HEK293 (cell line): ENCODE measurements around the gene NXPH1.

Experiments used
- CTCF ChIA-PET: fragments of 350-600 bp; formaldehyde crosslinking; extraction: SDS; loops from one replicate; lab custom pipeline; 2021; ENCODE audit warnings: antibody characterized with exemption; lab: Yijun Ruan, JAX
- POLR2A ChIA-PET: fragments of 300-600 bp; formaldehyde crosslinking; extraction: SDS; loops from one replicate; lab custom pipeline; 2020; ENCODE audit warnings: antibody characterized with exemption, inconsistent platforms; lab: Yijun Ruan, JAX
- H3K27ac ChIP-seq: fragments of 200-500 bp; sonication (Bioruptor generic); 2 replicates; pipeline ENCODE4 v1.5.1; 2014; ENCODE audit warnings: low read depth, low read length, control low read depth, inconsistent platforms; ENCODE audit errors: extremely low read depth
- H3K36me3 ChIP-seq, 2 experiments: fragments of 200-500 bp in 1 of 2; sonication (Bioruptor generic) in 1 of 2; 1 replicate in 1 of 2; 2 replicates in 1 of 2; pipeline ENCODE4 v1.5.1; 2014 to 2017; ENCODE audit warnings: inconsistent platforms in 2 of 2, low read length in 2 of 2; ENCODE audit not compliant: control insufficient read depth in 2 of 2, insufficient read depth in 1 of 2
- H3K4me1 ChIP-seq: fragments of 200-500 bp; sonication (Bioruptor generic); 2 replicates; pipeline ENCODE4 v1.5.1; 2014; ENCODE audit warnings: mild to moderate bottlenecking, low read length, inconsistent platforms; ENCODE audit not compliant: control insufficient read depth, insufficient read depth
- H3K4me3 ChIP-seq: 2 replicates; pipeline ENCODE4 v1.5.1; 2011; ENCODE audit warnings: low read depth, mild to moderate bottlenecking, control low read depth, low read length, moderate library complexity
- H3K9me3 ChIP-seq: fragments of 200-500 bp; sonication (Bioruptor generic); 2 replicates; pipeline ENCODE4 v1.5.1; 2014; ENCODE audit warnings: low read depth, low read length, inconsistent platforms; ENCODE audit not compliant: control insufficient read depth, insufficient read depth
- BCL11B ChIP-seq: fragments of 450-650 bp; formaldehyde crosslinking; IDR thresholded peaks from 2 replicates; pipeline ENCODE4 v1.5.1; 2016; ENCODE audit warnings: low read depth, missing biosample characterization, missing genetic modification characterization
- GLI4 ChIP-seq: fragments of 450-650 bp; formaldehyde crosslinking; IDR thresholded peaks from 2 replicates; pipeline ENCODE4 v1.5.1; 2016; ENCODE audit warnings: missing biosample characterization, missing genetic modification characterization
- GLIS2 ChIP-seq: fragments of 450-650 bp; formaldehyde crosslinking; IDR thresholded peaks from 2 replicates; pipeline ENCODE4 v1.5.1; 2016; ENCODE audit warnings: missing biosample characterization, missing genetic modification characterization
- IKZF3 ChIP-seq: fragments of 450-650 bp; IDR thresholded peaks from 2 replicates; pipeline ENCODE4 v1.5.0; 2018; ENCODE audit warnings: missing biosample characterization, mild to moderate bottlenecking, missing genetic modification characterization, moderate library complexity
- KLF16 ChIP-seq: fragments of 450-650 bp; formaldehyde crosslinking; IDR thresholded peaks from 2 replicates; pipeline ENCODE4 v1.5.1; 2017; ENCODE audit warnings: missing biosample characterization, missing genetic modification characterization
- KLF9 ChIP-seq: fragments of 450-650 bp; formaldehyde crosslinking; IDR thresholded peaks from 2 replicates; pipeline ENCODE4 v1.5.1; 2016; ENCODE audit warnings: missing biosample characterization, missing genetic modification characterization, low read depth
- OSR2 ChIP-seq: fragments of 450-650 bp; formaldehyde crosslinking; IDR thresholded peaks from 2 replicates; pipeline ENCODE4 v1.5.1; 2016; ENCODE audit warnings: missing biosample characterization, missing genetic modification characterization
- SP2 ChIP-seq: fragments of 450-650 bp; formaldehyde crosslinking; IDR thresholded peaks from 2 replicates; pipeline ENCODE4 v1.5.1; 2016; ENCODE audit warnings: missing biosample characterization, missing genetic modification characterization
- YY2 ChIP-seq: fragments of 450-650 bp; formaldehyde crosslinking; IDR thresholded peaks from 2 replicates; pipeline ENCODE4 v1.5.1; 2016; ENCODE audit warnings: missing biosample characterization, missing genetic modification characterization
- ZBTB1 ChIP-seq: fragments of 450-650 bp; formaldehyde crosslinking; IDR thresholded peaks from 2 replicates; pipeline ENCODE4 v1.5.1; 2016; ENCODE audit warnings: missing biosample characterization, missing genetic modification characterization
- ZBTB8A ChIP-seq: fragments of 450-650 bp; formaldehyde crosslinking; IDR thresholded peaks from 2 replicates; pipeline ENCODE4 v1.5.1; 2016; ENCODE audit warnings: missing biosample characterization, missing genetic modification characterization
- ZNF121 ChIP-seq: fragments of 450-650 bp; formaldehyde crosslinking; IDR thresholded peaks from 2 replicates; pipeline ENCODE4 v1.5.1; 2016; ENCODE audit warnings: missing biosample characterization, missing genetic modification characterization
- ZNF140 ChIP-seq: fragments of 450-650 bp; formaldehyde crosslinking; IDR thresholded peaks from 2 replicates; pipeline ENCODE4 v1.5.1; 2016; ENCODE audit warnings: missing biosample characterization, missing genetic modification characterization
- ZNF169 ChIP-seq: fragments of 450-650 bp; formaldehyde crosslinking; IDR thresholded peaks from 2 replicates; pipeline ENCODE4 v1.5.1; 2016; ENCODE audit warnings: missing biosample characterization, missing genetic modification characterization
- ZNF184 ChIP-seq: fragments of 450-650 bp; IDR thresholded peaks from 2 replicates; pipeline ENCODE4 v1.5.1; 2018; ENCODE audit warnings: missing biosample characterization, mild to moderate bottlenecking, missing genetic modification characterization
- ZNF2 ChIP-seq: fragments of 450-650 bp; formaldehyde crosslinking; IDR thresholded peaks from 2 replicates; pipeline ENCODE4 v1.5.1; 2016; ENCODE audit warnings: missing biosample characterization, missing genetic modification characterization
- ZNF23 ChIP-seq: fragments of 450-650 bp; formaldehyde crosslinking; IDR thresholded peaks from 2 replicates; pipeline ENCODE4 v1.5.1; 2016; ENCODE audit warnings: missing biosample characterization, missing genetic modification characterization, borderline replicate concordance
- ZNF239 ChIP-seq: fragments of 450-650 bp; formaldehyde crosslinking; IDR thresholded peaks from 2 replicates; pipeline ENCODE4 v1.5.1; 2016; ENCODE audit warnings: missing biosample characterization, missing genetic modification characterization
- ZNF248 ChIP-seq: fragments of 450-650 bp; formaldehyde crosslinking; IDR thresholded peaks from 2 replicates; pipeline ENCODE4 v1.5.1; 2017; ENCODE audit warnings: missing biosample characterization, missing genetic modification characterization
- ZNF266 ChIP-seq: fragments of 450-650 bp; formaldehyde crosslinking; IDR thresholded peaks from 2 replicates; pipeline ENCODE4 v1.5.1; 2016; ENCODE audit warnings: missing biosample characterization, missing genetic modification characterization, low read depth
- ZNF311 ChIP-seq: fragments of 450-650 bp; formaldehyde crosslinking; IDR thresholded peaks from 2 replicates; pipeline ENCODE4 v1.5.1; 2017; ENCODE audit warnings: missing biosample characterization, missing genetic modification characterization, borderline replicate concordance
- ZNF324 ChIP-seq: fragments of 450-650 bp; formaldehyde crosslinking; IDR thresholded peaks from 2 replicates; pipeline ENCODE4 v1.5.1; 2016; ENCODE audit warnings: missing biosample characterization, missing genetic modification characterization
- ZNF350 ChIP-seq: fragments of 450-650 bp; formaldehyde crosslinking; IDR thresholded peaks from 2 replicates; pipeline ENCODE4 v1.5.0; 2017; ENCODE audit warnings: missing biosample characterization, mild to moderate bottlenecking, missing genetic modification characterization
- ZNF354C ChIP-seq: fragments of 450-650 bp; formaldehyde crosslinking; IDR thresholded peaks from 2 replicates; pipeline ENCODE4 v1.5.1; 2016; ENCODE audit warnings: missing biosample characterization, missing genetic modification characterization, low read depth, borderline replicate concordance
- ZNF423 ChIP-seq: fragments of 450-650 bp; formaldehyde crosslinking; IDR thresholded peaks from 2 replicates; pipeline ENCODE4 v1.5.1; 2016; ENCODE audit warnings: missing biosample characterization, missing genetic modification characterization
- ZNF501 ChIP-seq: fragments of 450-650 bp; formaldehyde crosslinking; IDR thresholded peaks from 2 replicates; pipeline ENCODE4 v1.5.1; 2016; ENCODE audit warnings: missing biosample characterization, missing genetic modification characterization
- ZNF521 ChIP-seq: fragments of 450-650 bp; formaldehyde crosslinking; IDR thresholded peaks from 2 replicates; pipeline ENCODE4 v1.5.1; 2017; ENCODE audit warnings: missing biosample characterization, mild to moderate bottlenecking, missing genetic modification characterization
- ZNF529 ChIP-seq: fragments of 450-650 bp; formaldehyde crosslinking; IDR thresholded peaks from 2 replicates; pipeline ENCODE4 v1.5.1; 2017; ENCODE audit warnings: missing genetic modification characterization, missing biosample characterization; ENCODE audit not compliant: insufficient replicate concordance
- ZNF544 ChIP-seq: fragments of 450-650 bp; formaldehyde crosslinking; IDR thresholded peaks from 2 replicates; pipeline ENCODE4 v1.5.0; 2017; ENCODE audit warnings: missing biosample characterization, missing genetic modification characterization
- ZNF558 ChIP-seq: fragments of 450-650 bp; formaldehyde crosslinking; IDR thresholded peaks from 2 replicates; pipeline ENCODE4 v1.5.1; 2016; ENCODE audit warnings: missing biosample characterization, missing genetic modification characterization
- ZNF560 ChIP-seq: fragments of 450-650 bp; formaldehyde crosslinking; IDR thresholded peaks from 2 replicates; pipeline ENCODE4 v1.5.1; 2017; ENCODE audit warnings: missing biosample characterization, missing genetic modification characterization, borderline replicate concordance
- ZNF626 ChIP-seq: fragments of 450-650 bp; sonication (Bioruptor Pico); formaldehyde crosslinking; IDR thresholded peaks from 2 replicates; pipeline ENCODE4 v1.5.1; 2018; ENCODE audit warnings: missing biosample characterization, missing genetic modification characterization, inconsistent platforms
- ZNF660 ChIP-seq: fragments of 450-650 bp; IDR thresholded peaks from 2 replicates; pipeline ENCODE4 v1.5.1; 2018; ENCODE audit warnings: missing biosample characterization, mild to moderate bottlenecking, missing genetic modification characterization
- ZNF701 ChIP-seq: fragments of 450-650 bp; formaldehyde crosslinking; IDR thresholded peaks from 2 replicates; pipeline ENCODE4 v1.5.1; 2016; ENCODE audit warnings: missing biosample characterization, missing genetic modification characterization
- ZNF707 ChIP-seq: fragments of 450-650 bp; formaldehyde crosslinking; IDR thresholded peaks from 2 replicates; pipeline ENCODE4 v1.5.1; 2016; ENCODE audit warnings: missing biosample characterization, missing genetic modification characterization
- ZNF747 ChIP-seq: fragments of 450-650 bp; formaldehyde crosslinking; IDR thresholded peaks from 2 replicates; pipeline ENCODE4 v1.5.1; 2016; ENCODE audit warnings: missing biosample characterization, missing genetic modification characterization
- ZNF843 ChIP-seq: fragments of 450-650 bp; formaldehyde crosslinking; IDR thresholded peaks from 2 replicates; pipeline ENCODE4 v1.5.1; 2016; ENCODE audit warnings: missing biosample characterization, missing genetic modification characterization
- TF ChIP-seq, protein P1 (sequence below): fragments of 450-650 bp; formaldehyde crosslinking; IDR thresholded peaks from 2 replicates; pipeline ENCODE4 v1.5.1; 2016; ENCODE audit warnings: missing biosample characterization, missing genetic modification characterization
- TF ChIP-seq, protein P2 (sequence below): fragments of 450-650 bp; formaldehyde crosslinking; IDR thresholded peaks from 2 replicates; pipeline ENCODE4 v1.5.1; 2016; ENCODE audit warnings: missing biosample characterization, missing genetic modification characterization

NXPH1 gene

DNA sequence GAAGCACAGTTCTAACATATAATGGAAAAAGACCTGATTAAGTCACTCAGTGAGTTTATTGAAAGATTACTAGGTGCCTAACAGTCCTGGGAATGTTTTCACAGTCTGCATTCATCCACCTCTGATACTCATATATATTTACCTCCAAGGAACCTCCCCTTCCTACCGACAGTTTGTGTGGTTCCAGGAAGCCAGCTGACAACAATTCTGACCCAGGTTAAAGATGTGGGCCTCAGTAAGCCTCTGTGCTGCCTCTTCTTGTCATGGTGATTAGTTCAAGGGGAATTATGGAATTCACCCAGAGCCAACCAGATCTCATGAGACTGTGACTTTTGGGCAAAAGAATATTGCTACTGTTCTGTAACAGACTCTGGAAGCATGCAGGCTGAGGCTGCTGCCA, 186.8 kb downstream of the NXPH1 start:
- no peaks in the 10 kb centered on the region for H3K9me3 ChIP-seq
- H3K36me3 ChIP-seq: no peaks in the 10 kb centered on the region
- no peaks in the 10 kb centered on the region for H3K4me1 ChIP-seq
- H3K4me3 ChIP-seq: no peak overlapping the region
- TF ChIP-seq ZNF354C (tag by site-specific recombination) (no peak), GLI4 (tag by site-specific recombination) (no peak), ZNF140 (tag by site-specific recombination) (no peak), YY2 (no peak), ZNF626 (tag by site-specific recombination) (no peak), GLIS2 (tag by site-specific recombination) (no peak), ZNF701 (tag by site-specific recombination) (no peak), ZNF266 (tag by site-specific recombination) (no peak), ZNF501 (no peak), ZNF747 (tag by site-specific recombination) (no peak), ZNF350 (tag by site-specific recombination) (no peak)
- TF ChIP-seq, protein P1, sequence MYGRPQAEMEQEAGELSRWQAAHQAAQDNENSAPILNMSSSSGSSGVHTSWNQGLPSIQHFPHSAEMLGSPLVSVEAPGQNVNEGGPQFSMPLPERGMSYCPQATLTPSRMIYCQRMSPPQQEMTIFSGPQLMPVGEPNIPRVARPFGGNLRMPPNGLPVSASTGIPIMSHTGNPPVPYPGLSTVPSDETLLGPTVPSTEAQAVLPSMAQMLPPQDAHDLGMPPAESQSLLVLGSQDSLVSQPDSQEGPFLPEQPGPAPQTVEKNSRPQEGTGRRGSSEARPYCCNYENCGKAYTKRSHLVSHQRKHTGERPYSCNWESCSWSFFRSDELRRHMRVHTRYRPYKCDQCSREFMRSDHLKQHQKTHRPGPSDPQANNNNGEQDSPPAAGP (tag by site-specific recombination): no peak
- CTCF ChIA-PET: no interaction called here
- POLR2A ChIA-PET: no interaction called here
- H3K27ac ChIP-seq: no peak overlapping the region

DNA sequence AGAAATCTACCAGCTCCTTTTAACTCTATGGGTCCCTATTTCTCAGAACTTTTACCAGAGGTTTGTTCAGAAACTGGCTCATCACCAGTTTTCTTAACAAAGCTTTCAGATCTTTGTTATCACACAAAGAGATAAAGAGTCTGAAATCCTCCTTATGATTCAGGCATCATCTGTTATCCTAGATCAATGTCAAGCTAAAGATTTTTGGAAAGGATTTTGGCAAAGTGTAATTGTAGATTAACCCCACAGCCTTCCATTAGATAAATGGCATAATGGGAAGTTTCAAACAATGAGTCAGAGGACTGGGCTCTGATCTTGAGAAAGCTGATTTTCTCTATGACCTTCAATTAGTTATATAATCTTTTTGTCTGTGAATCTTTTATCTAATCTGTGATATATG, 192.2 kb downstream of the NXPH1 start:
- ChIA-PET CTCF (interaction anchor here (0.6 kb wide), 1 partner anchor 67 kb away, joined by 4 read pairs; no protein-coding TSS in a partner anchor), POLR2A (no interaction called here)
- no peaks in the 10 kb centered on the region for H3K9me3 ChIP-seq

DNA sequence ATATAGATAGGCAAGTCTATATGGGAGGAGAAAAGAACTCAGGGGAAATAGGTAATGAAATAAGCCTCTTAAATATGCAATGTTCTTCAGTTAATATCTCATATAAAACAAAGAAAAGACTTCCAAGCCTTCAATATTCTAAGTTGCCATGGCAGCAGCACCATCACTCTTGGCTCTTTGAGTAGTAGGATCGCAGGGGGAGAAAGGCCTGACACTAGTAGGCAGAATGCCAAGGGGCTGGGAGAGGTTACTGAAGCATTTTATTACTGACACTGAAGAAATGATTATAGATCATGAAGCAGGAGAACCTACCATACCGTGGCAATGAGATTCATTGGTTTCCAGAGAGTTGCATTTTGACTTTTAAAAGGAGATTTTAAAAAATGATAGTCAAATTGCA, 193.9 kb downstream of the NXPH1 start:
- Histone ChIP-seq H3K4me3 (no peak overlapping the region), H3K9me3 (no peaks in the 10 kb centered on the region), H3K36me3 (no peaks in the 10 kb centered on the region), H3K27ac (no peak overlapping the region), H3K4me1 (no peaks in the 10 kb centered on the region)
- ChIA-PET CTCF (no interaction called here), POLR2A (no interaction called here)
- no peak for TF ChIP-seq ZNF544
- no peak for TF ChIP-seq ZNF529 (tag by site-specific recombination)
- TF ChIP-seq ZNF248 (tag by site-specific recombination): no peak
- no peak for TF ChIP-seq ZNF707 (tag by site-specific recombination)
- TF ChIP-seq ZNF423 (tag by site-specific recombination): no peak
- TF ChIP-seq ZNF239 (tag by site-specific recombination): no peak
- TF ChIP-seq ZNF169 (tag by site-specific recombination): no peak
- no peak for TF ChIP-seq ZBTB8A (tag by site-specific recombination)
- TF ChIP-seq ZNF558 (tag by site-specific recombination): no peak
- no peak for TF ChIP-seq OSR2
- TF ChIP-seq, protein P2, sequence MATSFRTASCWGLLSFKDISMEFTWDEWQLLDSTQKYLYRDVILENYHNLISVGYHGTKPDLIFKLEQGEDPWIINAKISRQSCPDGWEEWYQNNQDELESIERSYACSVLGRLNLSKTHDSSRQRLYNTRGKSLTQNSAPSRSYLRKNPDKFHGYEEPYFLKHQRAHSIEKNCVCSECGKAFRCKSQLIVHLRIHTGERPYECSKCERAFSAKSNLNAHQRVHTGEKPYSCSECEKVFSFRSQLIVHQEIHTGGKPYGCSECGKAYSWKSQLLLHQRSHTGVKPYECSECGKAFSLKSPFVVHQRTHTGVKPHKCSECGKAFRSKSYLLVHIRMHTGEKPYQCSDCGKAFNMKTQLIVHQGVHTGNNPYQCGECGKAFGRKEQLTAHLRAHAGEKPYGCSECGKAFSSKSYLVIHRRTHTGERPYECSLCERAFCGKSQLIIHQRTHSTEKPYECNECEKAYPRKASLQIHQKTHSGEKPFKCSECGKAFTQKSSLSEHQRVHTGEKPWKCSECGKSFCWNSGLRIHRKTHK (tag by site-specific recombination): no peak
- TF ChIP-seq ZNF521 (tag by site-specific recombination): no peak
- no peak for TF ChIP-seq GLI4 (tag by site-specific recombination)
- TF ChIP-seq ZNF843: no peak
- TF ChIP-seq KLF16: no peak
- TF ChIP-seq ZNF660 (tag by site-specific recombination): no peak

More for the DNA sequence above, 192.2 kb downstream of the NXPH1 start:
- no peak overlapping the region for H3K27ac ChIP-seq
- no peaks in the 10 kb centered on the region for H3K4me1 ChIP-seq
- H3K4me3 ChIP-seq: no peak overlapping the region
- TF ChIP-seq BCL11B: no peak
- TF ChIP-seq ZNF184 (tag by site-specific recombination): no peak
- TF ChIP-seq SP2 (tag by site-specific recombination): no peak
- TF ChIP-seq ZNF169 (tag by site-specific recombination): no peak
- no peak for TF ChIP-seq ZNF121 (tag by site-specific recombination)
- TF ChIP-seq ZNF2: no peak
- TF ChIP-seq ZNF560 (tag by site-specific recombination): no peak
- TF ChIP-seq ZNF311 (tag by site-specific recombination): no peak
- no peak for TF ChIP-seq ZNF23 (tag by site-specific recombination)
- no peak for TF ChIP-seq ZNF324
- no peak for TF ChIP-seq IKZF3 (tag by site-specific recombination)
- TF ChIP-seq ZNF544: no peak
- no peak for TF ChIP-seq KLF9 (tag by site-specific recombination)
- TF ChIP-seq ZBTB1 (tag by site-specific recombination): no peak
- H3K36me3 ChIP-seq: no peaks in the 10 kb centered on the region
